Stimulated activated CD4-positive, alpha-beta T cell treated with anti-CD3 and anti-CD28 coated beads, Interleukin-12 subunit alpha, Interleukin-12 subunit beta, amount 100 ng/mL, for 48 hours (primary cell): Measurements from ENCODE around the gene ANKRD27.

Source experiments
- DNase-seq, 3 donors: peaks; one replicate each; pipeline ENCODE4 v3.0.0-alpha.2; 2020; ENCODE audit warnings: low read depth in 2 of 3, low spot score in 1 of 3

The ANKRD27 gene

DNA sequence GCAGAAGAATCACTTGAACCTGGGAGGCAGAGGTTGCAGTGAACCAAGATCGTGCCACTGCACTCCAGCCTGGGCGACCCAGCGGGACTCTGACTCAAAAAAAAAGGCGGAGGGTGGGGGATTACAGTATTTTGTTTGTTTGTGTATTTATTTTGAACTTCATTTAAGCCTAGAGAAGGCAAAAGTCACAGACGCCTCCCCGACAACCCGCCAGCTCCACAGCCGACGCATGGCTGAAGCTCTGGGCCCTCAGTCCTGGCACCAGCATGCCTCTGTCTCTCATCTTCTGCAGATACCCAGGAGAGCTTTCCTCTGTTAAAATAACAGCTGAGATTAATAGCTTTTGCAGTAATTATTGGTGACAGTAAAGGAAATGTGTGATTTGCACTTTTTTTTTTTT is 111.2 kb downstream of the ANKRD27 start:
- no peak for DNase-seq

DNA sequence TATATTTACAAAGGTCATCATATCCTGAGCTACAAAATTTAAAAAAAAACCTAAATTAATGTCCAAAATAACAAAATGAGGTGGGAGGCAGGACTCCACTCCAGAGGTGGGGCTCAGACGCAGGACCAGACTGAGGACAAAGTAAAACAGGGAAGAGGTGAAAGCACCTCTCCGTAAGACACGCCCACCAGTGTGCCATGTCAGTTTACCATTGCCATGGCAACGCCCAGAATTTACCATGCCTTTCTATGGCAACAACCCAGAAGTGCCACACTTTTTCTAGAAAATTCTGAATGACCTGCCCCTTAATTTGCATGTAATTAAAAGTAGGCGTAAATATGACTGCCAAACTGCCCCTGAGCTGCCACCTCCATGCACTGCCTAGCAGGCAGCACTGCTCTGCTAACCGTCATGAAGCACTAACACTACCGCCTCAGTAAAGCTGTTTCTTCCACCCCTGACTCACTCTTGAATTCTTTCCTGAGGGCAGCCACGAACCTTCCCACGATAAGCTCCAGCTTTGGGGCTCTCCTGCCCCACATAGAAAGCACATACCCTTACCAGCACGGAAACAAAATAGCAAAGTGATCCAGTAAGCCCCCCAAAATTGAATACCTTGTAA is 116.3 kb downstream of the ANKRD27 start:
- DNase-seq: no peak

DNA sequence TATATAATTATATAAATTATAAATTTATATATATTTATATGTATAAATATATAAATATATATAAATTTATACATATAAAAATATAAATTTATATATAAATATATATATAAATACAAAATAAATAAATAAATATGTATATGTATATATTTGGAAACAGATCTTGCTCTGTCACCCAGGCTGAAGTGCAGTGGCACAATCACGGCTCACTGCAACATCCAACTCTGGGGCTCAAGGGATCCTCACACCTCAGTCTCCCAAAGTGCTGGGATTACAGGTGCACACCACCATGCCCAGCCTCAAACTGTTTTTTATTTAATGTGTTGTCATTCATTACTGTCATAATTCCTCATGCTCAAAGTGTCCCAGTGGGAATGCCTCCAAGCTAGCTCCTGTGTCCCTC is 119.2 kb downstream of the ANKRD27 start:
- DNase-seq: no peak

- no peak for DNase-seq
Measured at GRCh38 chr19:32550666-32551065, 124.3 kb downstream of the ANKRD27 start.
